HG03025 (cell line): ENCODE data around the gene ROM1.
A peak's percentile ranks its signal among the peaks of the same experiment; 100 is the strongest.
"Not testable (repeated sequence)": the region's sequence is repeated elsewhere in the genome, so short reads cannot be mapped to it uniquely, and the experiment has no call there.

ENCODE experiments used
- ATAC-seq: cut with Tn5 transposase; IDR thresholded peaks from one replicate; pipeline ENCODE4 v1.9.1; 2021; ENCODE audit warnings: mild to moderate bottlenecking, moderate library complexity; ENCODE audit not compliant: unreplicated experiment, low FRiP score

ROM1 gene

DNA sequence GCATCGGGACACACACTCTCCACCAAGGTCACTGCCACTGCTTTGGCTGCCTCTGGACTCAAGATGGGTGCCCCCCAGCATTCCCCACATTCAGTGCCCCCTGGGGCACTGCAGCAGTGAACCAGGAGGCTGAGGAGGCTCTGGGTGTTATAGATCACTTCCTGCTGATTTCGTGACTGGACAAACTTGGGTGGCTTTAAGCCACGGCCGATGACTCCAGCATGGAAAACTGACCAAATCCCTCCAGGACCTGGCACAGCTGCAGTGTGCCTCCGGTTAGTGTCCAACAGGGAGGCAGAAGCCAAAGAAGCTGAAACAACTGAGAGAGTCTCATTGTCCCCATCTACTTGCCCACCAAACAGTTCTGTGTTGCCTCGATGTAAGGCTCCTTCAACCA is 34.5 kb downstream of the ROM1 start:
- ATAC-seq, result no peak

DNA sequence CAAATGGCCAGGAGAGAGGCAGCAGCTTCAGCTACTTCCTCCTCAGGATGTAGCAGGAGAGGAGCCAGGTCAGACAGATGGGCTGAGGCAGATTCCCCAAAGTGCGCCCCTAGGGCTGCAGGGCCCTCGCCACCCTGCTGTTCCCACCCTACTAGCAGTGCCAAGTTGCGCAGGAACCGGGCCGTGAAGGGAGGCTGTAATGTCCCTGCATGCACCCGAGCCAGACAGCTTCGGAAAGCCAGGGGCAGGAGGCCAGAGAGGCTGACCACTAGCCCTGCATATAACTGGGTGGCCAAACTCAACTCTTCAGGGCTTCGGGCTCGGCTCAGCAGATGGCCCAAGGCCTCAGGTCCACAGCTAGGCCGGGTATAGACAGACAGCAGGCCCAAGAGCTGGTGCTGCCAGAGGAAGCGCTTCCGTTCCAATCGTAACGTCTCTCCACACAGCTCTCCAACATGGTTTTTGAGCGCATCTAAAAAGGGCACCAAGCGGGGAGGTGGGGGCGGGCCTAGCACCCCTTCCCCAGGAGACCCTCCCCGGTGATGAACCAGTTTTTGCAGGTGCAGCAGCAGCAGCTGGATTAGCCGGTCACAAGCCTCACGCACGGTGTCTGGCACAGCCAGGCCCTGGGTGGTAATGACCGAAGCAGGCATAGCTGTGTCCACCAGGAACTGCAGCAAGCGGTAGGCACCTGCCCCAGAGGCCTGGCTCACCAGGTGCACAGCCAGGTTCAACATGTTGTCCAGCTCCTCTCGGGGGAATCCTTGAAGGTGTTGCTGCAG is 35.3 kb downstream of the ROM1 start:
- no peak for ATAC-seq

DNA sequence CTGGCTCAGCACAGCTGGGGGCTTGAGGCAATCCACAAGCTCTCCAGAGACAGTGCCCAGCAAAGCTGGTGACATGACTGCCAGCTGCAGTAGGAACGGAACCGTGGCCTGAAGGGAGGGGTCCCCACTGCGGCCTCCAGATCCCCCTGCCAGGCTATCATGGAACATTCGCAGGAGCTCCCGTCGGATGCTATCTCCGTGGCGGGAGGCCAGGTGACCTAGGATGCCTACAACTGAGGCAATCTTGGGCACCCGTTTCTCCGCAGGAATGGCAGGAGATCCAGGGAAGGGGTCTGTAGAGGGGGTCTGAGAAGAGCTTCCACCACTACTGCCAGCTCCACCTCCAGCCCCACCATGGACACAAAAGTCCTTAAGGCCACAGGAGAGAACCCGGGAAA is 35.9 kb downstream of the ROM1 start:
- no peak for ATAC-seq

DNA sequence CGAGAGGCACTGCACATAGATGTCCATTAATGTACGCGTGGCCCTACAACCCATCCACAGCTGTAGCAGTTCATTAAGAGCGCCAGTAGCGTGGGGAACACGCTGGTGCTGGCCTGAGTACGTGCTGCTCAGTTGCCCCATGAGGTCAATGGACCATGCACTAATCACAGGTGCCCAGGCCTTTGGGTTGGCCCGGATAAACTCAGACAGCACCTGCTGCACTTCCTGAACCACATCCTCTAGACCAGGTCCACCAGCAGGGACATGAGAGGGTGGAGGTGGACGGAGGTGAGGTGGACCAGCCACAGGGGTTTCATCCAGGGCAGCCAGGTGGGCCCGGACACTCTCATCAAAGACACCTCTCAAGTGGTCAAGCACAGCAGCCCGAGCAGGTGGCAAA is 36.4 kb downstream of the ROM1 start:
- no peak for ATAC-seq

DNA sequence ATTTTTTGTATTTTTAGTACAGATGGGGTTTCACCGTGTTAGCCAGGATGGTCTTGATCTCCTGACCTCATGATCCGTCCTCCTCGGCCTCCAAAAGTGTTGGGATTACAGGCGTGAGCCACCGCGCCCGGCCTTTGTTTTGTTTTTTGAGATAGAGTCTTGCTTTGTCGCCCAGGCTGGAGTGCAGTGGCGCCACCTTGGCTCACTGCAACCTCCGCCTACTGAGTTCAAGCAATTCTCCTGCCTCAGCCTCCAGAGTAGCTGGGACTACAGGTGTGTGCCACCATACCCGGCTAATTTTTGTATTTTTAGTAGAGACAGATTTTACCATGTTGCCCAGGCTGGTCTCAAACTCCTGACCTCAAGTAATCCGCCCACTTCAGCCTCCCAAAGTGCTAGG is 37.2 kb downstream of the ROM1 start:
- ATAC-seq, result not testable (repeated sequence)

DNA sequence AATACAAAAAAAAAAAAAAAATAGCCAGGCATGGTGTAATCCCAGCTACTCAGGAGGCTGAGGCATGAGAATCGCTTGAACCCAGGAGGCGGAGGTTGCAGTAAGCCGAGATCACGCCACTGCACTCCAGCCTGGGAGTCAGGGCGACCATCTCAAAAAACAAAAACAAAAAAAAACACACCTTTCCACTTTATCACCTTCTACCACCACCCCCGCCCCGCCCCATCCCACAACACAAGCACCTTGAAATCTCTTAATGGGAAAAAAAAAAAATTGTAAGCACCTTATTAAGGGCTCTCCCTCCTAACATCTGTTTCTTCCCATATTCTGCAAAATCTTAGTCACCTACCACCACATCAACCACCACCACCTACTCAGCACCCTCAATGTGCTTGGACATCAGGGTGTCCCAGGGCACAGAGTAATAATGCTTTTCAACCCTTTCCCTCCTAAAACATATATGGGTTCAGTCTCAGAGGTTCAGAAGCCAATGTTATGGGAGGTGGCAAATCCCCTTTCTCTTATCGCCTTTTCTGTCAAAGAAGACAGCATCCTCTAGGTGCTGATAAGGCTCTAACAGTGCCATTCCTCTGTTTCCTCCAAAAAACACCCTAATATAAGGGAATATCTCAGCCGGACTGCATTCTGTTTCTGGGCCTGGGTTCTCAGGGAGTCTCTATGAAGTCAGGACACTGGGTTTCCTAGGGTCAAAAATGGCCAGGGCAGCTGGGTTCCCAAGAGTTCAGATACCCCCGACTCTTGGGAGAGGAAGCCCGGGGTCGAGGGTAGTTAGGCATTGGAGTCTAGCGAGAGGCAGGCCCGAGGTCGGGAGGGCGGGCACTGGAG is 39.3 kb downstream of the ROM1 start:
- no peak for ATAC-seq

DNA sequence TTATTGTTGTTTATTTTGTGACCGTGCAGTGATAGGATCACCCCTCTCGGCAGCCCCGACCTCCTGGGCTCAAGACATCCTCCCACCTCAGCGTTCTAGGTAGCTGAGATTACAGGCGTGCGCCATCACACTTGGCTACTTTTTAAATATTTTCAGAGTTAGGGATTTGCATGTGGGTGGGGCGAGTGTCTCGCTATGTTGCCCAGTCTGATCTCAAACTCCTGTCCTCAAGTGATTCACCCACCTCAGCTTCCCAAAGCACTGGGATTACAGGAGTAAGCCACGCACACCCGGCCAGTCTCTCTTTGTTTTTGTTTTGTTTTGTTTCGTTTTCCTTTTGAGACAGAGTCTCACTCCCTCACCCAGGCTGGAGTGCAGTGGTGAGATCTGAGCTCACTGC is 41.2 kb downstream of the ROM1 start:
- ATAC-seq, result no peak

DNA sequence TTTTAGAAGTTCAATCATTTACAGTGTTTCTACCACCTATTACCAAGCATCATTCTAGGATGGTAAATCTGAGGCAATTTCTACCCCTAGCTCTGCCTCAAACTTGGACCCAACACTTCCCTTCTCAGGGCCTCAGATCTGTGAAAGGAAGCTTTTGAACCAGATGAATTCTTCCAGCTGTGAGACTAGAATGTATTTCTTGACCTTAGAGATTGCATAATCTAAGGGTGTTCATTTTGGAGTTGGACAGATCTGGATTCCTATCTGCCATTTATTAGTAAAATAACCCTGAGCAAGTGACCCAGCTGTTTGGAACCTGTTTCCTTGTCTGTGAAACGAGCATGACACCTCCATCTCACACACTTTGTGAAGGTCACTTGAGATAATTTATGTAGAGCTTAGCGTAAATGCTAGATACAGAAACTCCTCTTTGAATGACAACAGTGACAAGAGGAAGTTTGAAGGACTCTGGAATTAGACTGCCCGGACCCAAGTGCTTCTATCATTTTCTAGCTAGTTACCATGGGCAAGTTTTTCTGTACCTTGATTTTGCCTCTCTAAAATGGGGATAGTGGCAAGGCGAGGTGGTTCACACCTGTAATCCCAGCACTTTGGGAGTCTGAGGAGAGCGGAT is 43.9 kb downstream of the ROM1 start:
- no peak for ATAC-seq

DNA sequence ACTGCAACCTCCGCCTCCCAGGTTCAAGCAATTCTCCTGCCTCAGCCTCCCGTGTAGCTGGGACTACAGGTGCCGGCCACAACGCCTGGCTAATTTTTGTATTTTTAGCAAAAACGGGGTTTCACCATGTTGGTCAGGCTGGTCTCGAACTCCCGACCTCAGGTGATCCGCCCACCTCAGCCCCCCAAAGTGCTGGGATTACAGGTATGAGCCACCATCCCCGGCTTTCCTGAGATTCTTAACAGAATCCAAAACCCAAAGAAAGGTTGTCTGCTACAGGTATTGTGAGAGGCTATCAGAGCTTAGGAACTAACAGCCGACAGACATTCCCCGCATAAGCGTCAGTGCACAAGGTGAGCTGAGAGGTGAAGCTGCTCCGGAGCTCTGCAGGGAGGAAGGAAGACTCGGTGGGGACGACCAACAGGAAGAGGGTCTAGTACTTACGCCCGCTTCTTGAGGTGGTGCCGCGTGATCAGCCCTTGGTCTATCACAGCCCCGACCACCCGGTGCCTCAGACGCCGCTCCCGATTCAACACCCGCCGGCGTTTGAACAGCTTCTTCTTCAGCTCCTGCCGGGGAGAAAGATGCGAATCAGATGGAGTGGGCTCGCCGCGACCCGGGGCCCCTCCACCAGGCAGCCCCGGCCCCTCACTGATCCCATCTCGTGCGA is 51.5 kb downstream of the ROM1 start:
- ATAC-seq, result peak; percentile 29
